DND-41 (cell line): ENCODE measurements around the gene OR2G6.
"Not testable (repeated sequence)": the region's sequence is repeated elsewhere in the genome, so short reads cannot be mapped to it uniquely, and the experiment has no call there.

Source experiments
- ATAC-seq: fragments of 200-7000 bp; cut with Tn5 transposase; 3 replicates; pipeline ENCODE4 v1.9.1; 2021; ENCODE audit warnings: low read depth; ENCODE audit not compliant: insufficient read depth
- DNase-seq: peaks from one replicate; pipeline ENCODE4 v3.0.0-alpha.2; 2020
- H2AFZ ChIP-seq: 2 replicates; pipeline ENCODE4 v1.6.0; 2012; ENCODE audit warnings: low read depth, low read length
- H3K27ac ChIP-seq: 2 replicates; pipeline ENCODE4 v1.5.1; 2012; ENCODE audit warnings: low read length, inconsistent platforms
- H3K27me3 ChIP-seq: fragments of 200-600 bp; sonication (generic); 2 replicates; pipeline ENCODE4 v1.6.0; 2012; ENCODE audit warnings: low read length, mild to moderate bottlenecking, inconsistent platforms; ENCODE audit not compliant: insufficient read depth, poor library complexity
- H3K36me3 ChIP-seq: 2 replicates; pipeline ENCODE4 v1.5.1; 2012; ENCODE audit warnings: low read length, inconsistent platforms; ENCODE audit not compliant: insufficient read depth
- H3K4me1 ChIP-seq: 2 replicates; pipeline ENCODE4 v1.5.1; 2012; ENCODE audit warnings: mild to moderate bottlenecking, low read length; ENCODE audit not compliant: insufficient read depth
- H3K4me2 ChIP-seq: 2 replicates; pipeline ENCODE4 v1.6.0; 2012; ENCODE audit warnings: mild to moderate bottlenecking, moderate library complexity, low read length, inconsistent platforms; ENCODE audit not compliant: insufficient read depth
- H3K4me3 ChIP-seq, 2 experiments: fragments of 200-600 bp in 1 of 2; shearing (Covaris generic) in 1 of 2; 2 replicates each; pipeline ENCODE4 v1.5.1; 2012 to 2016; ENCODE audit warnings: inconsistent platforms in 2 of 2, low read length in 2 of 2, mild to moderate bottlenecking in 2 of 2, low read depth in 1 of 2, moderate library complexity in 1 of 2
- H3K79me2 ChIP-seq: 2 replicates; pipeline ENCODE4 v1.6.0; 2012; ENCODE audit warnings: low read length, inconsistent platforms; ENCODE audit not compliant: insufficient read depth
- H3K9ac ChIP-seq: 2 replicates; pipeline ENCODE4 v1.6.0; 2012; ENCODE audit warnings: low read depth, mild to moderate bottlenecking, inconsistent platforms, low read length, moderate library complexity
- H3K9me3 ChIP-seq: 2 replicates; pipeline ENCODE4 v1.5.1; 2012; ENCODE audit warnings: low read length, moderate library complexity, mild to moderate bottlenecking, inconsistent platforms; ENCODE audit not compliant: insufficient read depth, severe bottlenecking
- H4K20me1 ChIP-seq: 2 replicates; pipeline ENCODE4 v1.6.0; 2012; ENCODE audit warnings: low read length; ENCODE audit not compliant: insufficient read depth
- CTCF ChIP-seq: IDR thresholded peaks from 2 replicates; pipeline ENCODE4 v1.5.1; 2012; ENCODE audit warnings: borderline replicate concordance, low read length, moderate library complexity, mild to moderate bottlenecking; ENCODE audit not compliant: poor library complexity, severe bottlenecking; ENCODE audit errors: extremely low read depth
- EZH2 ChIP-seq: IDR thresholded peaks from 3 replicates; pipeline ENCODE4 v1.6.1; 2012; ENCODE audit warnings: borderline replicate concordance, low read depth, mild to moderate bottlenecking, moderate library complexity, low read length, inconsistent platforms; ENCODE audit not compliant: severe bottlenecking

The OR2G6 gene

DNA sequence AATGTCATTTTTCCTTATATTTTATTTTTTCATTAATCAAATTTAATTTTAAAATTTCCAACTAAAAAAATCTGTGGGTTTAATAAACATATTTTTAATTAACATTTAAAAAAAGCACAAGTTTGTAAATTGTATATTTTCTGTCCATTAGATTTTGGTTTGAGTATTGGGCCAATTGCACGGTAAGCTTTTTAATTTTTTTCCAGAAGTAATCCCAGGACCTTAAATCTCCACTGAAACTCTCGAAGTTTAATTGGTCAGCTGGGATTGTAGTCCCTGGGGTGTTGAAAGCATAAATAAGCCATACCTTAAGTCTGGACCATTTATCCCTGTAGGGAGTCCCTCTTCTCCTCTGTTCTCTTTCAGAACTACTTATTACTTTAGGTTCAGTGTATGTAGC is at the start of gene OR2G6:
OR2G6 (plus strand) TSS at position 301 of the 400 bp plus-strand sequence. CDS start 13,574 bp downstream, outside the sequence.
- H3K4me3 ChIP-seq, H3K79me2 ChIP-seq, H3K9ac ChIP-seq, H3K27me3 ChIP-seq, H2AFZ ChIP-seq, H3K4me1 ChIP-seq, H3K9me3 ChIP-seq, H3K27ac ChIP-seq, DNase-seq, H4K20me1 ChIP-seq, ATAC-seq, H3K36me3 ChIP-seq, H3K4me2 ChIP-seq: not testable (repeated sequence)

DNA sequence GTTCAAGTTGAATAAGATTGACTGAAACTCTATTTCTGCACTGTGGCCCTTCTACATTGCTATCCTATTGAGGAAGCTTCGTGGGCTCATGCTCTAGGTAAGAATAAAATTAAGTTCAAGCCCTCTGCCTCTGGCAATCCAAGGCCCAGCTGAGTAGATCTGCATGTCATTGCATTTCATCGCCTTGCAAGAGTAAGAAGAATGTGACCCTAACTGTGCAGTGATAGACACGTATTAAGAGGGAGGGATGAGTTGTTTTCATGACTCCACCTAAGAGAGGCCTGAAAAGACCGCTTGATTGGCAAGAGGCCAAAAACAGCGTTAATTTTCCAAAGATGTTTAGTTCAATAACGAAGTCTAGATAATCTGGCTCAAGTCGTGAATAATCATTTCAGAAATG is 48.8 kb upstream of the OR2G6 start:
- not testable (repeated sequence) for ATAC-seq, H3K36me3 ChIP-seq, H3K4me2 ChIP-seq, H2AFZ ChIP-seq, H3K9ac ChIP-seq, H3K27ac ChIP-seq, H3K9me3 ChIP-seq, H4K20me1 ChIP-seq, H3K27me3 ChIP-seq, DNase-seq, H3K79me2 ChIP-seq, H3K4me3 ChIP-seq, H3K4me1 ChIP-seq

DNA sequence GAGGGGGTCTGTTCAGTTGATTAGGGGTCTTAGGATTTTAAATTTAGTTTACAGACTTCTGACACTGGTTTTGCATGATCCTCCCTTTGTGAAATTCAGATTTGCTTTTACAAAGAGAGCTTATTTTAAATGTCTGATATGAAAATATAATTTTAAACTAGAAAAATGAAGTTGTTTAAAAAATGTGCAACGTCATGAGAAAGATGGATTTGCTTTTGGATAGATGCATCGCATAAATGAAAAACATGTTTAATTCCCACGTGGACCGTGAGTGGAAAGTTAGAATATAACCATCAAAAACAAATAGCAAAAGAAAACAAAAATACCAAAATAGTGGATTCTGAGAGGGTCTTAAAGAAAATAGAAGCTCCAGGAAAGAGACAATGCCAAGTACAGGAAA is 36.7 kb upstream of the OR2G6 start:
- no peak overlapping the region for H3K9ac ChIP-seq
- H3K4me1 ChIP-seq, result no peaks in the 10 kb centered on the region
- no peak overlapping the region for H3K4me2 ChIP-seq
- H2AFZ ChIP-seq, result no peak overlapping the region
- TF ChIP-seq EZH2 (no peak), CTCF (no peak)
- H3K27ac ChIP-seq, result no peak overlapping the region
- H4K20me1 ChIP-seq, result no peaks in the 10 kb centered on the region
- no peaks in the 10 kb centered on the region for H3K36me3 ChIP-seq
- no peak overlapping the region for H3K4me3 ChIP-seq
- H3K79me2 ChIP-seq, result no peaks in the 10 kb centered on the region
- ATAC-seq, result no peak
- DNase-seq, result no peak
- no peaks in the 10 kb centered on the region for H3K9me3 ChIP-seq
- no peaks in the 10 kb centered on the region for H3K27me3 ChIP-seq

- not testable (repeated sequence) for H3K4me1 ChIP-seq, H3K79me2 ChIP-seq, H3K9me3 ChIP-seq, ATAC-seq, H3K4me3 ChIP-seq, H3K9ac ChIP-seq, DNase-seq, H3K36me3 ChIP-seq, H3K27ac ChIP-seq, H3K27me3 ChIP-seq, H3K4me2 ChIP-seq, H4K20me1 ChIP-seq, H2AFZ ChIP-seq
Observed at GRCh38 chr1:248472111-248472510, 35.8 kb upstream of the OR2G6 start.

DNA sequence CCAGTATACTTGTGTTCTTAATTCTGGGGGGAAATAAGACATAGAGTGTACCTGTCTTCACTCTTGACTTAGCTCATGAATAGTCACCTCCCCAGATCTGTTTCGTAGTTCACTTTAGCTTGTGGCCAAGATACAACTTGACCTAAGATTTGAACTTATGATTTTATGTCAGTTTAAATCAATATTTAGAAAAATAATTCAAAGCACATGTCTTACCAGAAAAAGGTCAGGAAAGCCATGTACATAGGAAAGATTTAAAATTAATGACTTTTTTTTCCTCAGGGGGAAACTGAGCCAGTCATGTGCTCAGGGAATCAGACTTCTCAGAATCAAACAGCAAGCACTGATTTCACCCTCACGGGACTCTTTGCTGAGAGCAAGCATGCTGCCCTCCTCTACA is 34.8 kb upstream of the OR2G6 start, which contains the start of gene OR2T3:
OR2T3 (plus strand) TSS at position 301 of the 400 bp plus-strand sequence; CDS start at position 301, 0 bp downstream.
- not testable (repeated sequence) for H3K79me2 ChIP-seq, H2AFZ ChIP-seq, H3K4me3 ChIP-seq, H3K27me3 ChIP-seq, H4K20me1 ChIP-seq, H3K9ac ChIP-seq, H3K36me3 ChIP-seq, H3K4me1 ChIP-seq, DNase-seq, H3K4me2 ChIP-seq, H3K27ac ChIP-seq, H3K9me3 ChIP-seq, ATAC-seq

DNA sequence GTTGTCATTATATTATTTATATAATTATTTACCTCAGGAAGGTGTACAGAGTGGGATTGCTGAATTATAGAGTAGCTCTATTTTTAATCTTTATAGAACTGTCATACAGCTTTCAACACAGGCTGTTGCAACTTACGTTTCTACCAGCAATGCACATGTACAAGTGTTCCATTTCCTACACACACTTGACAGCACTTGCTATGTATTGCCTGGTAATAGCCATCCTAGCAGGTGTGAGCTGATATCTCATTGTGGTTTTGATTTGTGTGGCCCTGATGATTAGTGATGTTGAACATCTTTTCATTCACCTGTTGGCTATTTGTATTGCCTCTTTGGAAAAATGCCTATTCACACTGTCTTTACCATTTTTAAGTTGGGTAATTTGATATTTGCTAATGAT is 32.2 kb upstream of the OR2G6 start:
- H3K9ac ChIP-seq, result not testable (repeated sequence)

DNA sequence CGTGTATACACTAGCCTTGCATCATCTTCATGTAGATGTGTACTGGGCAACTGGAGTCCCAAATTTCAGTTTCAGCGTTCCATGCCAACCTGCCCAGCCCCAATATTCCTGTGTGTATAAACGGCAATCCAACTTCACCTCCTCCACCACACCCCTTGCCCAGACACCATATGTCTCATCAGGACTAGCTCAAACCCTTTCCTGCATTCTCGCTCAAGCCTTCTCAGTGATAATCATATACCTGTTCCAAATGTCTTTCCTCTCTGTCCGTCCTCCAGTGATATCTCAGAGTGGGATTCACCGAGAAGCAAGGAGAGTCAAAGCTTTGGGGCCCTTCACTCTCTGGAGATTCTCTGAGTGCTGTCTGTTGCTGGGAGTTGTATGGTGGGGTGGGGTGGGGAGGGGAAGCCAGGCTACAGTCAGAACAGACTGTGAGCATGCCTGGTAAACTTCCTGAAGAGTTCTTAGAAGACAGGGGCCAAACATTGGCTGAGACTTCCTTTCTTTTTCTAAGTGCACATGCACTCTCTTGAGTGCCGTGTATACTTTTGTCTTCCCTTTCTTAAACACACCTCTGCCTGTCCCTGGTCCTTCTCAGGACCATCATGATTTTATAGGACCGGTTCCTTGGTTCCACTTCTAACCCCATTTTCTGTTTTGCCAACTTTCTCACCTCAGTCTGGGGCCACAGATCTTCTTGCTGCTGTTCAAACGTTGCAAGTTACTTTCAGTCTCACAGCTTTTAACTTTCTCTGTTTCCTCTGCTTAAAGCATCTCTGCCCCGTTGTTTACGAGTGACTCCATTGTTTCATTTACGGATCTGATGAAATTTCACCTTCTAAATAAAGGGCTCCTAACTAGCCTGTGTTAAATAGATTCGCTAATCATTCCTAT is 25.9 kb upstream of the OR2G6 start:
- Histone ChIP-seq H2AFZ (peak overlapping the region; percentile 84), H3K9ac (peak overlapping the region; percentile 67), H3K27ac (peak overlapping the region; percentile 87), H3K4me2 (peak overlapping the region; percentile 91), H3K4me3 (peak overlapping the region; percentile 37 to 64; a peak in 3 of 4 replicates), H3K4me1 (peaks cover 16% of the 10 kb centered on the region)
- DNase-seq, result peak; percentile 67
- not testable (repeated sequence) for H3K27me3 ChIP-seq, H4K20me1 ChIP-seq, H3K9me3 ChIP-seq, H3K79me2 ChIP-seq, H3K36me3 ChIP-seq
- ATAC-seq, result peak; percentile 92

More for the DNA sequence above, 32.2 kb upstream of the OR2G6 start:
- H3K36me3 ChIP-seq, H3K79me2 ChIP-seq, H3K27me3 ChIP-seq, ATAC-seq, H3K27ac ChIP-seq, DNase-seq, H3K4me3 ChIP-seq, H4K20me1 ChIP-seq, H3K4me2 ChIP-seq, H3K9me3 ChIP-seq, H2AFZ ChIP-seq, H3K4me1 ChIP-seq: not testable (repeated sequence)
